ENCODE measurements around the gene LTBP1.

Gene LTBP1

DNA sequence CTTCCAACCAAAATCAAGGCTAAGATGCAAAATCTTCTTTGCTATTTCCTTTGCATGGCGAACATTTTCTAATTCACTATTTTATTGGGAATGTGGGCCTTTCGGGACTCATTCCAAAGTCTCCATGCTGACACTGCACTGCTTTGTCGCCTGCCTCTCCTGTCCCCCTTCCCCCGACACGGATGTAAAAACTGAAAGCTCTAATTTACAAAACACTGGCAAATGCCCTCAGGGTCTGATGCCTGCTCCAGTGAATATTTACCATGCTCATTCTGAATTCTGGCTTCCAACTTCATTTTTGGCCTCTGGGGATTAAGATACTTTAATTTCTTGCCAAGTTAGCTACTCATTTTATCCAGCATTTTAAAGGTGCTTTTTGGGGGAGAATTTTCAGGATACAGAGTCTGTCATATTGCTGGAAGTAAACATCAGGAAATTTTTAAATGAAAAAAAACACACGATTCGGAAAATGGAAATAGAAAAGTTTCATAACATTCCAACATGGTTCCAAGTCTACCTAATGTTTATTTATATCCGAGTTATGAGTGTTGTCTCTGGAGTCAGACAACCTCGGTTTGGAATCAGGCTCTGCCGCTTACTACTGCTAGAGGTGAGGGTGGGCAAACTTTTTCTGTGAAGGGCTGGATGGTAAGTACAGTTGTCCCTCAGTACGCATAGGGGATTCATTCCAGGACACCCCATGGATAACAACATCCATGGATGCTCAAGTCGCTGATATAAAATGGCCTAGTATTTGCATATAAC lies 14.6 kb upstream of the LTBP1 start:
- DNase-seq (ENCODE audit: low spot score): no peak

DNA sequence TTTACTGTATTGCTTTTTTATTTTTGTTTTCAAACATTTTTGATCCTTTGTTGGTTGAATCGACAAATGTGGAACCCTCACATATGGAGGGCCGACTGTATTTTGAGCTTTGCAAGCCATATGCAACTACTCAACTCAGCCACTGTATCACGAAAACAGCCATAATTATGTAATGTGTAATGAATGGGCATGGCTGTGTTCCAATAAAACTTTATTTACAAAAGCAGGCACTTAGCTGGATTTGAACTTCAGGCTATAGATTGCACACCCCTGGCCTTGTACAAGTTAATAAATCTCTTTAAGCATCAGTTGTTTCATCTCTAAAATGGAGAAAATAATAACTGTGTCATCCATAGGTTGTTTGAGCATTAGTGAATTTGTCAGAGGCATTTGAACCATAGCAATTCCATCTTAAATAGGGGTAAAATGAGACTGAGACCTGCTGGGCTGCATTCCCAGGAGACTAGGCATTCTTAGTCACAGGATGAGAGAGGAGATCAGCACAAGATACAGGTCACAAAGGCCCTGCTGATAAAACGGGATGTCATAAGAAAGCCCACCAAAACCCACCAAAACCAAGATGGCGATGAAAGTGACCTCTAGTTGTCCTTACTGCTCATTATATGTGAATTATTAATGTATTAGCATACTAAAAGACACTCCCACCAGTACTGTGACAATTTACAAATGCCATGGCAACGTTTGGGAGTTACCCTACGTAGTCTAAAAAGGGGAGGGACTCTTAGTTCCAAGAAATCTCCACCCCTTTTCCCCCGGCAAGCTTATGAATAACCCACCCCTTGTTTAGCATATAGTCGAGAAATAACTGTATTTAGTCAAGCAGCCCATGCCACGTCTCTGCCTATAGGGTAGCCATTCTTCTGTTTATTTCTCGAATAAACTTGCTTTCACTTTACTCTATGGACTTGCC lies 13.7 kb upstream of the LTBP1 start:
- DNase-seq (ENCODE audit: low spot score): no peak

DNA sequence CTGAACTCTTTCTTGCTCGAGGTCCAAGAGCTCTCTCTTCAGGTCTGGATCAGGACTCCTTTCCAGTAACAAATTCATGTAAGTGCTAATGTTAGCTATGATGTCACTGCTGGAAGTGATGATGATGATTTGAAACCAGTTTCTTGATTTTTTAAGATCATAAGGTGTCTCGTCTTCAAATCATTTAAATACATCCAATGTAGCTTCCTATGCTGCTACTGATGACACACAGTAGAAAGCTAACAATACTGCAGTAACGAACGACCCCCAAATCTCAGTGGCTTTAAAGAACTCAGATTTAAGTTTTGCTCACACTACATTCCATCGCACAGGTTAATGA lies 13.0 kb upstream of the LTBP1 start:
- DNase-seq (ENCODE audit: low spot score): no peak

DNA sequence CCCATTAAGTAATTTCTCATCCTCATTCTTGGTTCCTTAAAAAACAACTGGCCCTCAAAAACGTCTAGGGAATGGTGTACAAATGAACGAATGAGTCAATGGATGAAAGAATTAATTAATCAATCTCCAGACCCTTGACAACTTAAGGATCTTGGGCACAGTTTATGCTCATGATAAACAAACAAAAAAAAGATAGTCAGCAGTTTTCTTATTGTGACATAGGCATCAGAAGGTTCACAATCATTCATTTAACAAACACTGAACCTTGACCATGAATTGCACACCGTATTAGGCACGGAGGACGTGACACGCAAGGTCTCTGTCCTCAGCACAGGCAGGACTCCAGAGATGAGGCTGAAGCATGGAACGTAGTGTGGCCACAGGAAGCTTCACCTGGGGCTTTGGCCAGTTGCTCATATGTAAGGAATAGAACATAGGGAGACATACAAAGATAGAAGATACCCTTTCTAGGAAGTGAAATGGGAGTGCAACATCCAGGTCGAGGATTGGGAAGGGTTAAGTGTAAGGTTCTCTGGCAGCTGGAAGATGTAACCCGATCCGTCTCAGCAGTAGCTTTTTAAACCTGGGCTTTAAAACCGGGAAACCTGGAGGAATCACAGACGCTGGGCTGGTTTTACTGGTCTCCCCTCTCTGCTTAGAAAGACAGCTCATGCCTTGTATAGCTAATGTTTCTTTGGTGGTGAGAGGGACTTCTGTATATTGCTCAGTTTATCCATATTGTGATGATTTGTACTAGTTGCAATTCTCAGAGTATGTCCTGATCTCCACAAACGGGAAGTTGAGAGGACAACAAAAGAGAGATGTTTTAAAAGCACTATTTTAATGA lies 8.9 kb upstream of the LTBP1 start:
- DNase-seq (ENCODE audit: low spot score): no peak

DNA sequence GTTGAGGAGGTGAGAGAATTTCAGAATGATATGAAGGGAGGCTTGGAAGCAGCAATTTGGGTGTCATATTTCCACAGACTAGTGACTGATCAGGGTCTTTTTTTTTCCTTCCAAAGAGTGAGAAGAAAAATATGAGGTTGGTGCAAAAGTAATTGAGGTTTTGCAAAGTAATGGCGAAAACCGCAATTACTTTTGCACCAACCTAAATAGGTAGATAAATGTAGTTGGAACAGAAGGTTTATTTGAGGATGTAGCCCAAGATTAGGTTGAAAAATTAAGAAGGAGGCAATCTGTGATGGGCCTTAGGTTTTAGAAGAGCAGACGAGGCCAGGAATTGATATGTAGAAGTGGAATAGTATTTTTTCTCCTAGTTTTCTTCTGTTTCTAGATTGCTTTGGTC lies 7.8 kb upstream of the LTBP1 start:
- no peak for DNase-seq (ENCODE audit: low spot score)

DNA sequence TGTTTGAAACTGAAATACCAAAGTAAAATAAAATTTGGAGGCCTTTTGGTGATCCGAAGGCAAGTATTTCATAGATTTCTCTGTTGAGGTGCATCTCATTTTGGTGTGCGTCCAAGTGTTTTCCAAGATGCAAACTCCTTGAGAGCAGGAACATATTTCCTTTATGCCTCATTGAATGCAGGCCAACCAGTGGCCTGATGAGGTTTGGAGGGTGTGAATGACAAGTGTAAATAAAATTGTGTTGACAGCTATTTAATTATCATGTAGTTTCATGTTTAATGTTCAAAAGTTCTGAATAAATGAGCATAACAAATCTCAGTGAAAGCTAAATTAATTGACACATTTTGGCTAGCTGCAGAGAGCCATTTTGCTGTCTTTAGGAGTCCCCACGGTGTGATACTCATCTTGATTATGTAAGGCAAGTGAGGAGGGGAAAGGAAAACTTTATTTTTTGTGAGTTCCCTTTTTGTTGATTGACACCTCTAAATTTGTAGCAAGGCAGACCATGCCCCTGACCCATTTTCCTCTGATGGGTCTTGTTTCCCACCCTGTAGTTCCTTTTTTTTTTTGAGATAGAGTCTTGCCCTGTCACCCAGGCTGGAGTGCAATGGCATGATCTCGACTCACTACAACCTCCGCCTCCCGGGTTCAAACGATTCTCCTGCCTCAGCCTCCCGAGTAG lies 6.3 kb upstream of the LTBP1 start:
- no peak for DNase-seq (ENCODE audit: low spot score)

DNA sequence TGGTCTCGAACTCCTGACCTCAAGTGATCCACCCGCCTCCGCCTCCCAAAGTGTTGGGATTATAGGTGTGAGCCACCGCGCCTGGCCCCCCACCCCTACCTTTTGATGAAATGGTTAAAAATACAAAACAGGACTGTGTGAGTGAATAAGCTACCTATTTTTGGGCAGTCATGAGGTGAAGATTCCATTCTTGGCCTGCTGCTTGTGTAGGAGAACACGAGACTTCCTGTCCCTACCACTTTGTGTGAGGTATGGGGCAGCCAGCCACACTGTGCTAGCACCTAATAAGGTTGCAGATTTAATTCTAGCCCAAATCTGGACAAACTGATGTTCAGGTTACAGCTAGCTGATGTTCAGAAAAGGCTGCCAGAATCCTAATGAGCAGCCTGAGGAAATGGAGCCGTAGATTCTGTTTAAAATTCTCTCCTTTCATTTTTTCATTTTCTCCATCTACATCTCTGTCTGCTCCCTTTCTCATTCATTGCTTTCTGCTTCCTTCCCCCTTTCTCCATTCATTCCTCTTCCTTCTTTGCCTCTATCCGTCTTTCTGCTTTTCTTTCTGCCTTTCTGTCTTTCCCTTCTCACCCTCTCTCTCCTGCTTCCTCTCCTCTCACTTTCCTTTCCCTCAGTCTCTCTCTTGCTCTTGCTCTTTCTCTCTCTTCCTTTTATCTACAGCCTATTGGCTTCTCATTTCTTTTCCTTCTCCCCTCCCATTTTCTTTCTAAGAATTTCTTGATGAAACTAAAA lies 4.6 kb upstream of the LTBP1 start:
- DNase-seq (ENCODE audit: low spot score): no peak

DNA sequence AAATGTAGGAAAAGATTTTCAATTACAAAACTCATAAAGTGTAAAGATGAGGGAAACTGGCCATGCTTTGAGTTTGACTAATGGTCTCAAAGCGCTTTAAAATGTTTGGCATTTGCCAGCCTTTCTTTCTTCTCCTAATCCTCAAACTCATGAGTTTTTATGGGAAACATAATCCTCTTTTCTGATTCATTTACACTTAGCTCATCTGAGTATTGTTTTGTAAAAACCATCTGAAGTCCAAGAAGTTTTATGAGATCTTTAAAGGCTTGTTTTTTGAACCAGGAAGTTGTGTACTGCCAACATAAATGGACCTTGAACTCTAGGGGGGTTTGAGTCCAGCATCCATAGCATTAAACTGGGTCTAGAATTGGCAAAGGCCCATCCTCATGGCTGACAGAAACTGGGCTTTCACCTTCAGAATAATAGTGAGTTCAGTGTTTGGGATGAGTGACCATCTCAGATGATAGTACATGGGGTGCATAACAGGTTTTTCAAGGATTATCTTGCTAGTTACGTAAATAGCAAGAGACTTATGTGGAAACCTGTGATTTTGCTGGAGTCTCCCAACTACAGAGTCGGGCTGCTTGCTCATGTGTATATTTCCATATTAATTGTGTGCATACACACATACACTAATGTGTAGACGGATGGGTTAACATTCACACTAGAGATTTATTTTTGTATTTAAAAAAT lies 3.8 kb upstream of the LTBP1 start:
- DNase-seq (ENCODE audit: low spot score): no peak

DNA sequence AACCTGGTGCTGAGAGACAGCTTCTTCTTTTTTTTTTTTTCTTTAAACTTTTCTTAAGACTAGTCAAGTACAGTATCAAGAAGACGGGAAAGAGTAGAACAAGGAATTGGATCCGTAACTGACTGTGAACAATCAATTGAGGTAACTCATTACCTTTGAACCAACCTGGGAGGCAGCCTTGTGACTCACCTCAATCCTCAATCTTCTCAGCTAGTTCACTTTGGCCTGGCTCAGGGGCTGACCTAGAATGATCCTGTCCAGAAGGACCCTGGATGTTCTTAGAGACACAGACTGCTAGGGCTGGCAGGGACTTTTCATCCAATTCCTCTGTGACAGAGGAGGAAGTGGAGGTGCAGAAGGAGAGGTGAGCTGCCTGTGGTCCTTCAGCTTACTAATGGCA lies 1.5 kb upstream of the LTBP1 start:
- DNase-seq (ENCODE audit: low spot score): no peak

DNA sequence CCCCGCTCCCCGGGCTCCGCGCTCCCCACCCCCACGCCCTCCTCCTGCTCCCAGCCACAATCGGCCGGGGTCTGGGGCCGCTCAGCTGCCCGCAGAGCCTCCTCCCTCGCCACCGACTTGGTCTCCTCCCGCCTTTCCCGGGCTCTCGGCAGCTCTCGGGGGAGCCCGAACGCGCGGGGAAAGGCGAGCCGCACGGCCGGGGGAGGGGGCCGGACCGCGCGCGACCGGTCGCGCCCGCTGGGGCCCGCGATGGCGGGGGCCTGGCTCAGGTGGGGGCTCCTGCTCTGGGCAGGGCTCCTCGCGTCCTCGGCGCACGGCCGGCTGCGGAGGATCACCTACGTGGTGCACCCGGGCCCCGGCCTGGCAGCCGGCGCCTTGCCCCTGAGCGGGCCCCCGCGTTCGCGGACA lies 327 bp downstream of the LTBP1 start:
- no peak for DNase-seq (ENCODE audit: low spot score)

DNA sequence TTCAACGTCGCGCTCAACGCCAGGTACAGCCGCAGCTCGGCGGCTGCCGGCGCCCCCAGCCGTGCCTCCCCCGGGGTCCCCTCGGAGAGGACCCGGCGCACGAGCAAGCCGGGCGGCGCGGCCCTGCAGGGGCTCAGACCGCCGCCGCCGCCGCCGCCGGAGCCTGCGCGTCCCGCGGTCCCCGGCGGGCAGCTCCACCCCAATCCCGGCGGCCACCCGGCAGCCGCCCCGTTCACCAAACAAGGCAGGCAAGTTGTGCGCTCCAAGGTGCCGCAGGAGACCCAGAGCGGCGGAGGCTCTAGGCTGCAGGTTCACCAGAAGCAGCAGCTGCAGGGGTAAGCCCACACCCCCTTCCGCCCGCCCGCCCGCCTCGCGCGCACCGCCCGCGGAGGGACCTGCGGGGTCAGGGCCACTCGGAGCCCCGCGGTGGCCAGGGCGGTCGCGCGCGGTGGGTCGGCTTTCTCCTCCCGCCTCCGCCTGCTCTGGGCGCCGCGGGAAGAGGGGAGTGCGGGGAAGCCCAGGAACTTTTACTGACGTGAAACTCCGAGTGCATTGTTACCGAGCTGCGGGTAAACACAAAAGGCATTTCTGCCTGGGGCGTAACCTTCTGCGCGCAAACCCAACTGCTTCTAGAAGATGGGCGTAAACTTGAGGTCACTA lies 861 bp downstream of the LTBP1 start:
- DNase-seq (ENCODE audit: low spot score): peak; percentile 25

DNA sequence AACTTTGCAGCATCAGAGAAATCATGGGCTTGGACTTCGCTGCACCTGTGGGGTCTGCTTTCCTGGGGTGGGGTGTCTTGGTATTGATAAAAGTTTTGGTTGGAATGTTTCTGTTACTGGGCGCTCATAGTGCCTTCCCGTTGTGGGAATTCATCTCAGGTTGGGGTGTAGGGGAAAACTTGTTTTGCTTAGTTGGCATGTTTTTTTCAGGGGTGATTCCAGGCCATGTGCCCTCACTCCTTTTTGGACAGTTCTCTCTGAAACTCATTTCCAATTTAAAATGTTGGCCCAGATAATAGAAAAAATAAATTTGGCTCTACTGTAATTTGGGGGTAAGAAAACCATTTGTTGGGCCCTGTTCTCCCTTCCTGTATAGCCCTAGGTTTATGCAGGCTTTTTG lies 1.5 kb downstream of the LTBP1 start:
- DNase-seq (ENCODE audit: low spot score): no peak

DNA sequence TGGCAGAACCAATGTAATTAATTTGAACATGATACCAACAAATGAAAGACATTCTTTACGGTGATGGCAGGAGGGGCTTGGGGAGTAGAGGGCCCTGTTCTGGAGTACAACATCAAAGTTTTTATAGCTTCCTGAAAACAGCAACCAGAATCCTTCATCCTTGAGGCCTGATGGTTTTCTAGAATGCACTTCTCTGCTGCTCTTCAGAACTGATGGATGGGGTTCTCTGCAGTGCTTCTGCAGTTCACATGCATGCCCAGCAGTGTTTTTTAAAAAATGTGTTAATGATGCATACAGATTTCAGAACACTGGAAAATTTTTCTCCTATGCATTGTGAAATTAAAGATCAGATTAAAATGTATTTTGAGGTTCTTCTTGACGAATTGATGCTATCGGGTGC lies 2.5 kb downstream of the LTBP1 start:
- no peak for DNase-seq (ENCODE audit: low spot score)

DNA sequence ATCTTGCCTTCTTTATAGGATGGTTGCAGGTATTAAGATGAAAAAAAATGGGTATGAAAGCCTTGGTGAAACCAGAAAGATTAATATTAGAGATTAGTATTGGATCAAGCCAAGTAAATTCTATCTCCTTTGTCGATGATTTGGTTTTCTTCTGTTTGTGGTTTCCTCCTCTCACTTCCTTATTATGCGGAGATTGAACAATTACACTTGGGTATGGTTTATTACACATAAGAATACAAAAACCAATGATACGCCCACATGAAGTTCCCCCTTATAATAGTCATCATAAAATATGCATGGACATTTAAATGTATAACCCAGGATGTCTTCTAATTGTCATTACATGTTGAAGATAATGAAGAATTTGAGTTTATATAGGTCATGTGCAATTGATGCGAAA lies 4.9 kb downstream of the LTBP1 start:
- no peak for DNase-seq (ENCODE audit: low spot score)

DNA sequence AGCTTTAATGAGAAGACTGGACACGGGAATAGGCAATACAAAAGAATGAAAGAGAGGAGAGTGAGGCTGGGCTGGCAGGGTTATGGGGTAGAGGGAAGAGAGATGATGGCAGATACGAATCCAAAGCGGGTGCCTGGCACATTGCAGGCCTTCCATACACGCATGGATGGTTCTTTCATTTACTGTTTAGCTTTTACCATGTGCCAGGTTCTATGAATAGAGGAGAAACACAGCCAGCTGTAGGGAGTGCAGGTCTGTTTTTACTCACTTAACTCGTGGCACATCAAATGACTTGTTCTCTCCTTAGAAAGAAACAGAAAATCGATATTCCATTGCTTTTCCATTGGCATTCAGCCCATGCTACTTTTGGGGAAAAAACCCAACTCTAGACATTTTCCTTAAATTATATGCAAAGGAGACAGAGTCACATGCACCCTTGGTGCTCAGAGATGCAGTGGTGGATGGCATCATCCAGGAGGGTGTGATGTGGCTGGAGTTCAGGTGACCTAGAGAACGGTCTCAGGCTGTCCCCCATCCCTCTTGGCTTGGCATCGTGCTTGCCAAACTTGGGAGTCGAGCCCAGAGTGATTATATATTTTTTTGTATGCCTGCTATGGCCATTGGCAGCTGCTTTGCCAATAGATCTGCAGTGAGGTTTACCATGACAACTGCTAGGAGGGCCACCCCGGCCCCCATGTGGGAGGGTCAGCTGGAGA lies 6.2 kb downstream of the LTBP1 start:
- no peak for DNase-seq (ENCODE audit: low spot score)

DNA sequence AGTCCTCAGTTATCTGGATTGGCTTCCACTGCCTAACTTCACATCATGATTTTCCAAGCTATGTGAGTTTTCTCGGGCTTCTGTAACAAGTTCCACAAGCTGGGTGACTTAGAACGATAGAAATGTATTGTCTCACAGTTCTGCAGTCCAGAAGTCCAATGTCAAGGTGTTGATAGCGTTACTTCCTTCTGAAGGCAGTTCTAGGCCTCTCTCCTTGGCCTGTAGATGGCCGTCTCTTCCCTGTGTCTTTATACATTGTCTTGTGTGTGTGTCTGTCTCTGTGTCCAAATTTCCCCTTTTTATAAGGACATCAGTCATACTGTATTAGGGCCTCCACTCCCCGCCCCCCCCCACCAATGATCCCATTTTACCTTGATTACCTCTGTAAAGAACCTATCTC lies 7.5 kb downstream of the LTBP1 start:
- DNase-seq (ENCODE audit: low spot score): no peak

DNA sequence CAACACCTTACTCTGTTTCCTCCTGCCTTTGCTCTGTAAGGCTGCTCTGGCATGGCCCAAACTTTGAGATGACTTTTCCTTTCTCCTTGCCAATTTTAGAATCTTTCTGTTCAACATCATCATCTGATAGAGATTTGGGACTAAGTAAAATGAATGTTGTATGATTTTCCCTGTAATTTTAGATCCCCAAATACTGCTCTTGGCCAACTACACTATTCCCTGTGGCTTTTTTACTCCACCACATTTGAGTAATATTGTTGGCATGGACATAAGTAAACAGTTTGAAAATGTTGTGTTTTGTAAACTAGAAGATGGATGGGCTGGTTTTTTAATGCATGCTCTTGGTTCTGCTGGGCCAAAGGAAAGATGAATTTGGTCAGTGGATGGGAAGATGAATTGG lies 12.1 kb downstream of the LTBP1 start:
- no peak for DNase-seq (ENCODE audit: low spot score)

DNA sequence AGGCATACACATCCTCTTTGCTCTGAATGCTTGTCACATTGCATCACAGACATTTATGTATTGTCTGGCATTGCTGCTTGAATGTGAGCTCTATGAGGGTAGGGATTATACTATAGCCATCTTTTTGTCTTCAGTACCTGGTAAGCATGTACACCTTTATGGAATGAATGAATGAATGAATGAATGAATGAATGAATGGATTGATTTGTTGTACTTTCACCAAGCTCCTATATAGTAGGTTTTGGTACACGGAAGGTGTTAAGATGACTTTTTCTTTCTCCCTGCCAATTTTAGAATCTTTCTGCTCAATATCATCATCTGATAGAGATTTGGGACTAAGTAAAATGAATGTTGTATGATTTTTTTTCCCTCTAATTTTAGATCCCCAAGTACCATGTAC lies 13.5 kb downstream of the LTBP1 start:
- no peak for DNase-seq (ENCODE audit: low spot score)

DNA sequence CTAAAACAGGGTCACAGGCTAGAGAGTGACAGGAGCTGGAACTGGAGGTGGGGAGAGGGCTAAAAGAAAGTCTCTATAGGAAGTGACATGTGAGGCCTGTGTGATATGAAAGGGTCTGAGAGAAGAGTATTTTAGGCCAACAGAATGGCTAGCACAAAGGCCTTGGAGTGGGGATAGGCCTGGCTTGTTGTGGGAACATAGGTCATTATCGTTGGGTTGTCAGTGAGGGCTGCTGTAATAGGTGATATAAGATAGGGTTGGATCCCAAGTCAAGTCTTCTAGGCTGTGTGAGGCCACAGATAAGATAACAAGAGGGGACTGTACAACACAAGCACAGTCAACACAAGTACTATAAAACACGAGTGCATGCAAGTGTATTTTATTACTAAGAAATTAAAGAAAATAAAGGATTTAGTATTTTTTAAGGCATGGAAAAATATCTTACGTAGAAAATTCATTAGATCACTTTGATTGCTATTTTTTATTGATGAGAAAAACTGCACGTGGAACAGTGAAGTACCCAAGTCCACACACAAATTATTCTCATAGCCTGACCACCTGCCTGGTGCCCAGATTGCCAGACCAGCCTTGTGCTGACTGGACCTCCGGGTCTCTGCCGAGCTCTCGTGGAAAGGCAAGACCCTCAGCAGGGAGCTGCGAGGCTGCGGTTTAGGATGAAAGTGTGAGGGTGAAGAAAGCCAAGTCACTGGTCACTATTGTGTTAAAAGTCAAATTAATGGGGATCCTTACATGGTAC lies 14.1 kb downstream of the LTBP1 start:
- DNase-seq (ENCODE audit: low spot score): no peak

All from activated CD4-positive, alpha-beta T cell treated with anti-CD3 and anti-CD28 coated beads, Interleukin-2, Interleukin-4, amounts not matched to agents 100 ng/mL and 50 ng/mL, durations not matched to agents 16 hours and 8 hours (primary cell).